CMK (cell line): ENCODE results near the gene CHRNB2.

Experiments used
- DNase-seq: peaks from one replicate; pipeline ENCODE4 v3.0.0-alpha.2; 2010; ENCODE audit warnings: low read depth

CHRNB2 gene

GRCh38 chr1:154581766-154582165, 14.2 kb downstream of the CHRNB2 start:
- DNase-seq, result no peak

GRCh38 chr1:154582885-154583284, 15.3 kb downstream of the CHRNB2 start:
- DNase-seq, result no peak

DNA sequence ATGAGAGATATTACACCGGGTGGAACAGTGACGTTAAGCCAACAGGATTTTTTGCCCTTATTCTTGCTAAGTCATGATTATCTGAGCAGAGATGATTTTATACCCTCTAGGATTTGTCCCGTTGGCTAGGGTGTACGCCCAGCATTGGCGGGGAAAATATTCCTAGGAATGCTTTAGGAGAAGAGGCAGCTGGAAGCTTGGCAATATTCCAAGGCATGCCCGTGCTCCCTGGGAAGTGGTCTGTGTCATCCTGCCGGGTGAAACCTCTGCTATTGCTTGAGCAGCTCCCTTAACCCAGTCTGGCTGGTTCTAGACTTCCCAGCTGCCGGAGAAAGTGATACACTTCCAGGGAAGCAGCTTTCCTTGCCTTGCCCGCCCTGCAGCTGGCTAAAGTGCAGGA, 16.2 kb downstream of the CHRNB2 start:
- DNase-seq, result no peak

- no peak for DNase-seq
Observed at GRCh38 chr1:154584267-154584994, 16.9 kb downstream of the CHRNB2 start.

DNA sequence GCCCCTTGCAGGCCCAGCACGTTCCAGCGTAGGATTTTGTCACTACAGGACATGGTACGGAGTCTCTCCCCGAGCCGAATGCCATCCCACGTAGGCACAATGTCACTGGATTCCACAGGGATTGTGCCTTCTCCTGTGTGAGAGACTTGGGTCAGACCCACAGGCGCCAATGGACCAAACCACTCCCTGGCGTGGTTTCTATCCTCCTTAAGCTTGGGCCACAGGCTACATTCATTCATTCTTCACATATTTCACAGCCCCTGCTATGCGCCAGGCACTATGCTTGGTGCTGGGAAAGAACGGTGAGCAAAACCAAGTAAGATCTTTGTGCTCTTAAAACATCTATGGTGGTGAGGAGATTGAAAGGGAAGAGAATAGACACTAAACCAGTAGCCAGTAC, 18.7 kb downstream of the CHRNB2 start:
- no peak for DNase-seq

DNA sequence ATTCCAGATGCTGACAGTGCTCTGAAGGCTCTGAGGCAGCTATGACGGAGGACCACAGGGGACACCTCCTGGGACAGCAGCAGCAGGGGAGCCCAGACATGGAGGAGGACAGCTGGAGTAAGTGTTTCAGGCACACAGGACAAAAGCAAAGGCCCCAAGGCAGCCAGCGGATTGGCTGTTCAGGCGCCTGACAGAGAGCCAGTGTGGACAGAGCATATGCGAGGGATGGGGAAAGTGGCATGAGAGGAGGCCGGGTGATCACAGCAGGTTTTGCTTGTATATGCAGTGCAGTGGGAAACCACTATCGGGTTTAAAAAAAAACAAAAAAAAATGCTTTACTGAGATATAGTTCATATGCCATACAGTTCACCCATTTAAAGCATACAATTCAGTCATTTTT, 19.1 kb downstream of the CHRNB2 start:
- no peak for DNase-seq

- no peak for DNase-seq
Observed at GRCh38 chr1:154589780-154590179, 22.2 kb downstream of the CHRNB2 start.

DNA sequence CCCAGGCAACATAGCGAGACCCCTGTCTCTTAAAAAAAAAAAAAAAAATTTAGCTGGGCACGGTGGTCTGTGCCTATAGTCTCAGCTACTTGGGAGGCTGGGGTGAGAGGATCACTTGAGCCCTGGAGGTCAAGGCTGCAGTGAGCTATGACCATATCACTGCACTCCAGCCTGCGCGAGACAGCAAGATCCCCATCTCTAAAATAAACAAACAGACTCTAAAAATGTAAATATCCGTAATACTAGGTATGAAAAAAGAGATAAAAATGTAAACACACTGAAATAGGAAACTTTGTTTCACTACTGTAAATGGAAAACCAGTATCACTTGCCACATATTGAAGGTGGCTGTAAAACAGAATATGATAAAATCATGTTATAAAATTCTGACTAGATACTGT, 23.2 kb downstream of the CHRNB2 start:
- DNase-seq, result no peak

DNA sequence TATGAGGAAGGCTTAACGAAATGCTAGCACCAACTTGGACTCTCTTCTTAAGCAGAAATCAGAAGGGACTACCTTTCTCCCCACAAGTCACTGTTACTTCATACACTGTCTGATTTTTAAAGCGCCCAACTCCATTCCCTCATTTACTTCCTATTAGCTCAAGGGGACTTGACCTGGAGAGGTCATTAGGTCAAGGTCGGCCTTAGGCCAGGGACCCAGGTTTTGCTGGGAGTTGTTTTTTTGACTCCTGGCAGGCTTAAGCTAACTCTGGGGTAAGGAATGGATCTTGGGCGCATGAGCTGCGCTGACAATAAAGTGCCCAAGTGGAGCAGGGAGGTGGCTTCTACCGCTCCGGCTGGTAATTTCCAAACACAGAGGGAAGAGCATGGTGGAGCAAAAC, 23.6 kb downstream of the CHRNB2 start:
- no peak for DNase-seq

DNA sequence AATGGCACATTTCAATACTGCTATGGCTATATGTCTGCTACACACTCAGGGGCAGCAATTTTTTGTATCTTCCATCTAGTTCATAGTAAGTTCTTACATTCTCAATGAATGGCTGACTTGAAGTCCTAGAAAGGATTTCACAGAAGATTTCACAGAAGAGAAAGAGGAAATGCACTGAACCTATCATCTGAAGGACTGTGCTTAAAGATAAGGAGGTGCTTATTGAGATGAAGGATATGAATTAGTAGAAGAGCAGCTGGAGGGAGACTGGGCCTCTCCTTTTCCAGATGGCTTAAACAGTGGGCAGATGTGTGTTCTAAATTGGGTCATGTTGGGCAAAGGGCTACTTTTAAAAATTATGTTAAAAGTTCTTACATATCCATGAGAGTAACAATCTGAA, 25.8 kb downstream of the CHRNB2 start:
- no peak for DNase-seq

GRCh38 chr1:154594811-154595210, 27.2 kb downstream of the CHRNB2 start:
- no peak for DNase-seq

- DNase-seq, result no peak
Observed at GRCh38 chr1:154595621-154596020, 28.0 kb downstream of the CHRNB2 start.

- no peak for DNase-seq
Observed at GRCh38 chr1:154598871-154599635, 31.5 kb downstream of the CHRNB2 start.

- no peak for DNase-seq
Observed at GRCh38 chr1:154599658-154600057, 32.1 kb downstream of the CHRNB2 start.

DNA sequence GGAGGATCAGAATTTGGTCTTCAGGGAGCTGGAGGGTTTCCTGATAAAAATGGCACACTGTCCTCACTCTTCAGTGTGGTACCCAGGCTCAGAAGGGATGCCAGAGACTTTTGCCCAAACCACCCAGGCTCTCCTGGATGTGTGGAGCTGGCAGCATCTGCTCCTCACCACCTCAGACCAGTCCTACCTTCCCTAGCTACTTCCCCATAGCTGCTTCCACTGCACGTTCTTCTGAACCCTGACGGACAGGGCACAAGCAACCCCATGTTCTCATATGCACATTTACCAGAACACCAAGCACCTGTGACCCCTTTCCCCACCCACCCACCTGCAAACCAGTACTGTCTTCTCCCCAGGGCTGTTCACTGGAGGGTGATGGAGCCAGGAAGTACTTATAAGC, 35.7 kb downstream of the CHRNB2 start:
- no peak for DNase-seq

- DNase-seq, result no peak
Observed at GRCh38 chr1:154605534-154605933, 38.0 kb downstream of the CHRNB2 start.

DNA sequence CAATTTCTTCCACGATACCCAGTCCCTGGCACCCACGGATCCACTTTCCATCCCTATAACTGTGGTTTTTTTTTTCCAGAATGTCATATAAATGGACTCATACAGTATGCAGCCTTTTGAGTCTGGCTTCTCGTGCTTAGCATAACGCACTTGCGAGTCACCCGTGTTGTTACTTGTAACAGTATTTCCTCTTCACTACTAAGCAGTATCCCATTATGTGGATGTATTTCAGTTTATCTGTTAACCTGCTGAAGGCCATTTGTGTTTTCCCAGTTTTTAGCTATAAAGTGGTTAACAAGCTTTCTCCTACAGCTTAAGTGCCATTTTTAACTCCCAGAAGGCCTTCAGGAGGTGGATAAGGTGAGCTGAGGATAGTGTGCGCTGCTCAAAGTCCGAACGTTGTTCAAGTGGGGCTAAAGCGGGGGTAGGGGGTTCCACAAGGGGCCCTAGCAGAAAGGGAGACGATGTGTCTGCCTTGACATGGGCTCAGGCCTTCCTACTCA, 39.6 kb downstream of the CHRNB2 start:
- no peak for DNase-seq

- DNase-seq, result peak; percentile 82
Observed at GRCh38 chr1:154607609-154608396, 40.2 kb downstream of the CHRNB2 start, which contains the start of gene ADAR. TSS of gene ADAR (minus strand) at chr1:154608186. CDS start at chr1:154608006, 180 bp downstream.

- DNase-seq, result no peak
Observed at GRCh38 chr1:154608397-154609270, 41.1 kb downstream of the CHRNB2 start.

DNA sequence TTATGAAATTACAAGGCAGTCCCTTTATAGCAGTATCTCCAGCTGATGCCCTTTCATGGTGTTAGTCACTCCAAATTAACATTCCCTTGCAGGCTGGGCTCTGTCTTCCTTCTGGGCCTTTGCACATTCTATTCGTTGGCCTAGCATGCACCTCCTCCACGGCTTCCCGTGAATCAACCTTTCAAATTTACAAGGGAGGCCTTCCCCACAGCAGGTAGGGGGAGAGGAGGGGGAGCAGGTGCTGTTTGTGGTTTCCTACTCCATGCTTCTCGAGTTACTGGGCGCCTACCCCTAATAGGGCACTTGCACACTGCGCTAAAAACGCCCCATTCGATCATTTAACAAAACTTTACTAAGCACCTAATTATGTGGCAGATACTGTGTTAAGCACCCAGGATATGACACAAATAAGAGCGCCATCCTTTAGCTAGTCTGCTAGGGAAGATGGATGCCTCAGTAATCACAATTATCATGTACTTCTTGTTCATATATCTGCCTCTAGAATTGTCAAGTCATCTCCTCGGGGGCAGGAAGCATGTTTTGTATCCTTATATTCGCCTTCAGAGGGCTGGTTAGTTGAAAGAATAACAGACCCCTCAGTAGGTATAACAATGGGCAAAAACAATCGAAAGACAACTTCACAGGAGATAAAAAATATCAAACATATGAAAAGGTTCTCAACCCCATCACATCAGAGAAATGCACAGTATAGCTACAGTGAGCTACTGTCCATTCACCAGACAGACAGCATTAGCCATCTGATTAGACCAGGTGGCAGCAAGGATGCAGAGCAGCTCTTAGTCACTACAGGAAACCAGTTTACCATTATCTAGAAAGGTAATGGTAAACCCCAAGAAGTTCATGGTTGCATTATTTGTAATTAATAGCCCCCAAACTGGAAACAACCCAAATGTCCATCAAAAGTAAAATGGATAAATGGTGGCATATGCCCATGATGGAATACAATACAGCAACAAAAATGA, 42.1 kb downstream of the CHRNB2 start:
- DNase-seq, result no peak
